Adrenal gland (tissue), 12 donors: ENCODE results near the gene ANXA6. TPM values are rescaled to one million over a fixed set of nuclear protein-coding genes. Genes with fewer than 3 reads are reported as not detected.
A peak's percentile ranks its signal among the peaks of the same experiment; 100 is the strongest.

Source experiments
- DNase-seq, 7 donors: peaks; one replicate each; pipeline ENCODE4 v3.0.0-alpha.2; 2019 to 2020
- H3K27ac ChIP-seq, 5 donors: fragments of 200-600 bp; sonication (generic) in 4 of 5; 1 replicate in 3 of 5; 2 replicates in 2 of 5; pipeline versions ENCODE4 v1.5.1 to v1.8.0; 2016 to 2020; ENCODE audit warnings: mild to moderate bottlenecking in 1 of 5
- H3K27me3 ChIP-seq: fragments of 200-600 bp; 2 replicates; pipeline ENCODE4 v1.8.0; 2021
- H3K36me3 ChIP-seq, 2 donors: fragments of 200-600 bp; replicated peaks in 1 of 2; 1 replicate in 1 of 2; 2 replicates in 1 of 2; pipeline versions ENCODE4 v1.5.1 to v1.8.0; 2018 to 2022
- H3K4me1 ChIP-seq, 2 donors: fragments of 200-600 bp; replicated peaks in 1 of 2; 1 replicate in 1 of 2; 2 replicates in 1 of 2; pipeline versions ENCODE4 v1.5.1 to v1.8.0; 2018 to 2021
- H3K4me3 ChIP-seq, 4 donors: fragments of 200-600 bp; sonication (generic) in 3 of 4; one replicate each; pipeline ENCODE4 v1.5.1; 2016 to 2018
- H3K9me3 ChIP-seq, 3 donors: fragments of 200-600 bp; sonication (generic) in 1 of 3; replicated peaks in 1 of 3; 1 replicate in 2 of 3; 2 replicates in 1 of 3; pipeline versions ENCODE4 v1.5.1 to v1.8.0; 2016 to 2021
- POLR2A ChIP-seq, 2 donors: fragments of 450-650 bp; IDR thresholded peaks; one replicate each; pipeline ENCODE4 v1.6.1; 2017; ENCODE audit warnings: antibody characterized with exemption in 2 of 2, mild to moderate bottlenecking in 2 of 2, moderate library complexity in 1 of 2
- WGBS, 4 donors: extraction: QIAGEN DNeasy Blood & Tissue Kit in 2 of 4; methylation state at CpG; one replicate each; pipeline versions ENCODE4 v1.1.5 to v1.1.7; 2013 to 2017; 5-methylcytosine and 5-hydroxymethylcytosine counted together
- intact Hi-C, 2 donors: fragments of 100-400 bp; cut with DNase I; formaldehyde crosslinking; loops; one replicate each; pipeline versions ENCODE4 v1.14.1 to v1.15.0; 2022 to 2023
- polyA plus RNA-seq, 3 donors: library from polyadenylated mRNA; stranded (reverse); fragments of 200-250 nt in 2 of 3; fragments of 350-450 nt in 1 of 3; fragmentation: Illumina TruSeq in 1 of 3; extraction: RNeasy Lipid Tissue Mini Kit (QIAGEN cat#74804) in 1 of 3; gene quantifications; one replicate each; pipeline ENCODE4 v1.2.3, GENCODE V29; 2013 to 2014
- total RNA-seq, 9 donors: library from RNA; depleted of rRNA in 4 of 9; stranded (reverse); fragments of >200 nt in 4 of 9; fragments of 120-200 nt in 1 of 9; fragmentation: NEBNext Ultra II Directional in 1 of 9; extraction: Animal tissue kit (Norgen Biotek cat#: 25700) in 1 of 9; gene quantifications; one replicate each; pipeline versions ENCODE4 v1.1.0 to v1.2.4, GENCODE V29; 2013 to 2023
- TF ChIP-seq, protein P1 (sequence below), 6 experiments: fragments of 450-650 bp in 4 of 6; fragments of 200-600 bp in 2 of 6; sonication (generic) in 1 of 6; IDR thresholded peaks; 1 replicate in 5 of 6; 2 replicates in 1 of 6; pipeline versions ENCODE4 v1.5.1 to v1.8.0; 2016 to 2021; ENCODE audit warnings: antibody characterized with exemption in 6 of 6, mild to moderate bottlenecking in 2 of 6, moderate library complexity in 1 of 6
- donor health status: healthy with polysubstance abuse.
- donor health status: Bipolar disorder and iron deficiency.
- donor health status: DM: yes; HTN: yes; CAD: no.
- donor health status: DM: no; HTN: no; CAD: no.
- donor health status: DM: no; HTN: no; CAD: no.
- donor health status: DM: yes; HTN: yes; CAD: no.

The ANXA6 gene
- total and polyA plus RNA-seq, 12 donors, result 115 to 382 (median 212) TPM

GRCh38 chr5:151115272-151115905, 42.2 kb downstream of the ANXA6 start:
- H3K4me3 ChIP-seq, result no peak overlapping the region
- no peak for TF ChIP-seq POLR2A (IDR thresholded peaks at IDR 0.05)
- TF ChIP-seq, protein P1, sequence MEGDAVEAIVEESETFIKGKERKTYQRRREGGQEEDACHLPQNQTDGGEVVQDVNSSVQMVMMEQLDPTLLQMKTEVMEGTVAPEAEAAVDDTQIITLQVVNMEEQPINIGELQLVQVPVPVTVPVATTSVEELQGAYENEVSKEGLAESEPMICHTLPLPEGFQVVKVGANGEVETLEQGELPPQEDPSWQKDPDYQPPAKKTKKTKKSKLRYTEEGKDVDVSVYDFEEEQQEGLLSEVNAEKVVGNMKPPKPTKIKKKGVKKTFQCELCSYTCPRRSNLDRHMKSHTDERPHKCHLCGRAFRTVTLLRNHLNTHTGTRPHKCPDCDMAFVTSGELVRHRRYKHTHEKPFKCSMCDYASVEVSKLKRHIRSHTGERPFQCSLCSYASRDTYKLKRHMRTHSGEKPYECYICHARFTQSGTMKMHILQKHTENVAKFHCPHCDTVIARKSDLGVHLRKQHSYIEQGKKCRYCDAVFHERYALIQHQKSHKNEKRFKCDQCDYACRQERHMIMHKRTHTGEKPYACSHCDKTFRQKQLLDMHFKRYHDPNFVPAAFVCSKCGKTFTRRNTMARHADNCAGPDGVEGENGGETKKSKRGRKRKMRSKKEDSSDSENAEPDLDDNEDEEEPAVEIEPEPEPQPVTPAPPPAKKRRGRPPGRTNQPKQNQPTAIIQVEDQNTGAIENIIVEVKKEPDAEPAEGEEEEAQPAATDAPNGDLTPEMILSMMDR (IDR thresholded peaks at IDR 0.05), result peak; percentile 90 to 96 (median 94)
- peak; percentile 68 to 89 (median 82) for DNase-seq
- H3K9me3 ChIP-seq, result no peaks in the 10 kb centered on the region
- H3K4me1 ChIP-seq, result peaks cover 0 to 11% of the 10 kb centered on the region in 2 donors
- no peak overlapping the region for H3K27ac ChIP-seq
- intact Hi-C loops, result loop anchor here in 1 of 2 donors (5.0 kb wide), 2 partner anchors 63 to 113 kb away; no protein-coding TSS in a partner anchor
- WGBS, 4 donors, result 1 to 4% (median 2%) methylated on average over 6 to 7 of the region's 7 CpGs
- peaks cover 0 to 77% of the 10 kb centered on the region in 2 donors for H3K36me3 ChIP-seq
- no peaks in the 10 kb centered on the region for H3K27me3 ChIP-seq

- no peaks in the 10 kb centered on the region for H3K9me3 ChIP-seq
- intact Hi-C loops, result loop anchor here in 1 of 2 donors (5.0 kb wide), 1 partner anchor 106 kb away; no protein-coding TSS in a partner anchor
- peaks cover 2% of the 10 kb centered on the region in 2 donors for H3K4me1 ChIP-seq
- TF ChIP-seq, protein P1 (IDR thresholded peaks at IDR 0.05), result no peak
- TF ChIP-seq POLR2A (IDR thresholded peaks at IDR 0.05), result no peak
- WGBS, 4 donors, result 76 to 90% (median 86%) methylated on average over 3 of the region's 3 CpGs
- no peak overlapping the region for H3K27ac ChIP-seq
- no peaks in the 10 kb centered on the region for H3K27me3 ChIP-seq
- peaks cover 0 to 77% of the 10 kb centered on the region in 2 donors for H3K36me3 ChIP-seq
- H3K4me3 ChIP-seq, result no peak overlapping the region
- no peak for DNase-seq
Observed at GRCh38 chr5:151113651-151114050, 43.9 kb downstream of the ANXA6 start.

- Histone ChIP-seq H3K4me3 (no peak overlapping the region), H3K36me3 (peaks cover 0 to 74% of the 10 kb centered on the region in 2 donors), H3K4me1 (peaks cover 5 to 9% of the 10 kb centered on the region in 2 donors), H3K27me3 (no peaks in the 10 kb centered on the region), H3K9me3 (no peaks in the 10 kb centered on the region), H3K27ac (no peak overlapping the region)
- no peak for DNase-seq
- intact Hi-C loops, result loop anchor here in 1 of 2 donors (5.0 kb wide), 1 partner anchor 104 kb away; no protein-coding TSS in a partner anchor
- 92 to 100% (median 99%) methylated on average over 3 of the region's 3 CpGs for WGBS, 4 donors
- TF ChIP-seq, protein P1 (IDR thresholded peaks at IDR 0.05), result no peak
- TF ChIP-seq POLR2A (IDR thresholded peaks at IDR 0.05), result no peak
Observed at GRCh38 chr5:151110992-151111391, 46.6 kb downstream of the ANXA6 start.

DNA sequence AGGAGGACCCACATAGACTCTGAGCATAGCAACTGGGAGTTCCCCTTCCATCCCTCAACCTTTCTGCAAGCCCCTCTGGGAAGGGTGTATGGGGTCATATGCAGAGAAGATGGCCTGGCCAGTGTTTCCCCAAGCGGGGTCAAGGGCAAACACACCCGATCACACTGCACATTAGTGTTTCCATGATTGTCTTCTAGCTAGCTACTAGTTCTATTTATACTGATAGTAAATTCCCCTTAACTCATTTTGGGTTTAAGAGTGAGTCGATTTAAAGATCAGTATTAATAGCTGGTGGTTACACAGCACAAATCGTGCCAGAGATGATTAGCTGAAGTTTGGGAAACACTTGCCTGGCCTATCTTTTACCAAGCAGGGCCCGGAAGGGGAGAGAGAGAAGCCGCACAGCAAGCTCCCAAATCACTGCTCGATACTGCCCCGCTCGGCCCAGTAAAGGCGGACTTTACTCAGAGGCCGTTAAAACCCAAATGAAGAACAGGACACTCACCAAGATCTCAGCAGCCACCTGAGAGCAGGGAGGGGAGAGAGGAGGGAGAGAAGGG, 47.4 kb downstream of the ANXA6 start:
- intact Hi-C loops, result loop anchor here in 1 of 2 donors (5.0 kb wide), 1 partner anchor 103 kb away; no protein-coding TSS in a partner anchor
- Histone ChIP-seq H3K4me1 (peaks cover 5 to 9% of the 10 kb centered on the region in 2 donors), H3K9me3 (no peaks in the 10 kb centered on the region), H3K27me3 (no peaks in the 10 kb centered on the region), H3K27ac (no peak overlapping the region), H3K4me3 (no peak overlapping the region), H3K36me3 (peaks cover 0 to 76% of the 10 kb centered on the region in 2 donors)
- TF ChIP-seq, protein P1 (IDR thresholded peaks at IDR 0.05), result no peak
- no peak for DNase-seq
- 85 to 91% (median 89%) methylated on average over 11 of the region's 11 CpGs for WGBS, 4 donors
